GM18505 (cell line): ENCODE results near the gene CST2.
"Not testable (repeated sequence)": the region's sequence is repeated elsewhere in the genome, so short reads cannot be mapped to it uniquely, and the experiment has no call there.

ENCODE experiments used
- ATAC-seq: cut with Tn5 transposase; IDR thresholded peaks from one replicate; pipeline ENCODE4 v1.9.1; 2021; ENCODE audit not compliant: unreplicated experiment
- POLR2A ChIP-seq: IDR thresholded peaks from 4 replicates; pipeline ENCODE4 v1.6.1; 2011; ENCODE audit warnings: borderline replicate concordance; ENCODE audit not compliant: insufficient read depth, insufficient read length; ENCODE audit errors: extremely low read depth

The CST2 gene, protein sequence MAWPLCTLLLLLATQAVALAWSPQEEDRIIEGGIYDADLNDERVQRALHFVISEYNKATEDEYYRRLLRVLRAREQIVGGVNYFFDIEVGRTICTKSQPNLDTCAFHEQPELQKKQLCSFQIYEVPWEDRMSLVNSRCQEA

GRCh38 chr20:23826541-23827021 is at the start of gene CST2:
Gene CST2, minus strand, starts transcription at chr20:23826729. Its CDS starts 69 bp downstream, at chr20:23826660.
- no peak for ATAC-seq
- TF ChIP-seq POLR2A = no peak

- ATAC-seq = no peak
- no peak for TF ChIP-seq POLR2A
Measured at GRCh38 chr20:23875606-23876237, 49.2 kb upstream of the CST2 start.

- ATAC-seq = no peak
- no peak for TF ChIP-seq POLR2A
Measured at GRCh38 chr20:23874747-23875146, 48.2 kb upstream of the CST2 start.

- ATAC-seq = no peak
- TF ChIP-seq POLR2A = no peak
Measured at GRCh38 chr20:23873370-23874015, 47.0 kb upstream of the CST2 start.

GRCh38 chr20:23872065-23872464 is 45.5 kb upstream of the CST2 start:
- TF ChIP-seq POLR2A = no peak
- ATAC-seq = no peak

GRCh38 chr20:23870461-23870860 is 43.9 kb upstream of the CST2 start:
- no peak for ATAC-seq
- TF ChIP-seq POLR2A = no peak

DNA sequence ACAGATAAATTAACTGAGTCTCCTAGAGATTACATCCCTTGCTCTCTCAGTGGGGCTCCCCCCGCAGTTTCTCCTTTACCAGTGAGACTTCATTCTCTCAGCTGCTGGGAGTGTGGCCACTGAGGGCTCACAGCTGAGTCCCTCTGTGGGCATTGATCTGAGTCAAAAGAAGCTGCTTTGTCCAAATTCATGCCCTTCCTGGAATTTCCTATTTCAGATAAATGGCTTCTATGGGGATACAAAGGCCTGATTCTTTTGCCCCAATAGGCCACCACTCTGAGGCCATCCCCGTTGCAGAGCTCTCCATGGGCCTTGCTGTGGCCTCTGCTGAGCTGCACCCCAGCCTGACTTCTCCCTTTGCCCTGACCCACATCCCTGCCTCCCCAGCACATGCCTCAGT is 43.0 kb upstream of the CST2 start:
- TF ChIP-seq POLR2A = no peak
- no peak for ATAC-seq

DNA sequence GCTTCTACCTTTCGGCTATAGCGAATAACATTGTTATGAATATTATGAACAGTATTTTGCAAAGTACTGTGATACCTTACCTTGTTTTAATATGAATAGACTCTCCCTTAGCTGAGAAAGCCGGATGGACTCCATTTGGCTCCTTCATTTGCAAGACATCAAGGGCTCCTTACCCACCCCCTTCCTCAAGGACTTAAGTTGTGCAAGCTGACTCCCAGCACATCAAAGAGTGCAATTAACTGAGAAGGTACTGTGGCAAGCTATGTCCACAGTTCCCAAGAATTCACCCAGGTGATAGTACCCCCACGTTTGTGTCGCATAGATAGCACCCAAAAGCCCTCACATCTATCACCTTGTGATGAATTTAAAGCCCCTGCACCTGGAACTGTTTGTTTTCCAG is 41.8 kb upstream of the CST2 start:
- ATAC-seq = no peak
- no peak for TF ChIP-seq POLR2A

- TF ChIP-seq POLR2A = no peak
- ATAC-seq = no peak
Measured at GRCh38 chr20:23867152-23867776, 40.7 kb upstream of the CST2 start.

DNA sequence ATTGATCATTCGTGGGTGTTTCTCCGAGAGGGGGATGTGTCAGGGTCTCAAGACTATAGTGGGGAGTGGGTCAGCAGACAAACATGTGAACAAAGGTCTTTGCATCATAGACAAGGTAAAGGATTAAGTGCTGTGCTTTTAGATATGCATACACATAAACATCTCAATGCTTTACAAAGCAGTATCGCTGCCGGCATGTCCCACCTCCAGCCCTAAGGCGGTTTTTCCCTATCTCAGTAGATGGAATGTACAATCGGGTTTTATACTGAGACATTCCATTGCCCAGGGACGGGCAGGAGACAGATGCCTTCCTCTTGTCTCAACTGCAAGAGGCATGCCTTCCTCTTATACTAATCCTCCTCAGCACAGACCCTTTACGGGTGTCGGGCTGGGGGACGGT is 34.2 kb upstream of the CST2 start:
- not testable (repeated sequence) for ATAC-seq

GRCh38 chr20:23857962-23858595 is 31.6 kb upstream of the CST2 start:
- no peak for TF ChIP-seq POLR2A
- ATAC-seq = no peak

GRCh38 chr20:23856736-23857135 is 30.2 kb upstream of the CST2 start:
- TF ChIP-seq POLR2A = no peak
- no peak for ATAC-seq

DNA sequence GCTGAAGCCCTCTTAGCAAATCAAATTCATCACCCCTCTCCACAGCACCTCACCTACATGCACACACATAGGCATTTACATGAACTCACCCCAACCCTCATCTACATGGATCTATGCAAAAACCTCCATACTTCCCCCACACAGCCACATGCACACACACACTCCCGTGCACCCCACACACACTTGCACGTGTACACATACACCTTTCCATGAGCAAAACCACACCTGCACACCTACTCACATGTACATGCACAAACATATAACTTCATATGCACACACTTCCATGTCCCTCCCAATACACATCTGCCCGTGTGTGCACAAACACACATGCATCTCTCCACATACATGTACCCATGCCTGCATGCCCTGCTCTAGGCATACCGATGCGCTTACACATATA is 29.7 kb upstream of the CST2 start:
- TF ChIP-seq POLR2A = no peak
- ATAC-seq = no peak
